GM10248 (cell line): ENCODE measurements around the gene KCNQ1.

Experiments used
- CTCF ChIA-PET: fragments of 300-600 bp; sonication (Branson Sonifier 250); formaldehyde crosslinking; extraction: SDS; loops from one replicate; lab custom pipeline; 2021; ENCODE audit warnings: antibody characterized with exemption; lab: Yijun Ruan, JAX
- POLR2A ChIA-PET: fragments of 350-650 bp; sonication (Branson Sonifier 250); formaldehyde crosslinking; extraction: SDS; loops from one replicate; lab custom pipeline; 2020; ENCODE audit warnings: antibody characterized with exemption; lab: Yijun Ruan, JAX
- DNase-seq: peaks from one replicate; pipeline ENCODE4 v3.0.0; 2012; ENCODE audit errors: extremely low spot score
- CTCF ChIP-seq: IDR thresholded peaks from 2 replicates; pipeline ENCODE4 v1.5.1; 2012; ENCODE audit warnings: mild to moderate bottlenecking, low read depth; ENCODE audit errors: extremely low read depth, missing control alignments, control extremely low read depth

Gene KCNQ1

GRCh38 chr11:2533587-2534133 lies 88.9 kb downstream of the KCNQ1 start:
- TF ChIP-seq CTCF = no peak
- ChIA-PET POLR2A (no interaction called here), CTCF (interaction anchor here (0.7 to 14.2 kb wide), 37 partner anchors 8 to 875 kb away, joined by 3 to 528 read pairs (median 4); partner anchors contain the start of genes CDKN1C, NAP1L4 and PHLDA2)
- DNase-seq = peak; percentile 67

- DNase-seq = no peak
- POLR2A ChIA-PET = interaction anchor here (1.4 kb wide), 1 partner anchor 156 kb away, joined by 3 read pairs; no protein-coding TSS in a partner anchor
- CTCF ChIA-PET = interaction anchor here (0.9 to 14.2 kb wide), 11 partner anchors 16 to 691 kb away, joined by 3 to 528 read pairs (median 13); partner anchors contain the start of genes CDKN1C and PHLDA2
- no peak for TF ChIP-seq CTCF
Observed at GRCh38 chr11:2534134-2534956, 89.5 kb downstream of the KCNQ1 start.

GRCh38 chr11:2534957-2535672 lies 90.3 kb downstream of the KCNQ1 start:
- ChIA-PET POLR2A (interaction anchor here (1.4 kb wide), 1 partner anchor 157 kb away, joined by 3 read pairs; no protein-coding TSS in a partner anchor), CTCF (interaction anchor here (0.9 to 14.2 kb wide), 5 partner anchors 15 to 555 kb away, joined by 3 to 528 read pairs (median 36); partner anchors contain the start of gene CDKN1C)
- TF ChIP-seq CTCF = no peak
- DNase-seq = no peak

- no peak for TF ChIP-seq CTCF
- no peak for DNase-seq
- CTCF ChIA-PET = interaction anchor here (0.9 to 14.2 kb wide), 3 partner anchors 112 to 351 kb away, joined by 3 to 528 read pairs (median 204); partner anchors contain the start of gene CDKN1C
- POLR2A ChIA-PET = interaction anchor here (1.4 kb wide), 1 partner anchor 158 kb away, joined by 3 read pairs; no protein-coding TSS in a partner anchor
Observed at GRCh38 chr11:2535673-2536439, 91.0 kb downstream of the KCNQ1 start.

GRCh38 chr11:2536440-2536989 lies 91.7 kb downstream of the KCNQ1 start:
- no peak for TF ChIP-seq CTCF
- no peak for DNase-seq
- CTCF ChIA-PET = interaction anchor here (10.5 to 14.2 kb wide), 2 partner anchors 113 to 350 kb away, joined by 204 to 528 read pairs; partner anchors contain the start of gene CDKN1C
- POLR2A ChIA-PET = no interaction called here
